GM12891 (cell line): ENCODE results near the gene RPL11.

Experiments
- POLR2A ChIP-seq: IDR thresholded peaks from 2 replicates; pipeline ENCODE4 v1.6.1; 2011; ENCODE audit warnings: low read depth, low read length, control low read depth
- POLR2AphosphoS5 ChIP-seq: IDR thresholded peaks from 2 replicates; pipeline ENCODE4 v1.6.1; 2011; ENCODE audit warnings: low read depth, low read length, control low read depth
- POU2F2 ChIP-seq: IDR thresholded peaks from 2 replicates; pipeline ENCODE4 v1.6.1; 2011; ENCODE audit warnings: low read depth, mild to moderate bottlenecking, control low read depth, low read length, moderate library complexity
- SPI1 ChIP-seq: IDR thresholded peaks from 2 replicates; pipeline ENCODE4 v1.6.1; 2011; ENCODE audit warnings: low read depth, low read length, control low read depth
- TAF1 ChIP-seq: IDR thresholded peaks from 2 replicates; pipeline ENCODE4 v1.6.1; 2011; ENCODE audit warnings: low read depth, low read length, control low read depth

- TF ChIP-seq TAF1 (no peak), POLR2AphosphoS5 (peak; percentile 26; the same call in 1 of the 2 replicates), POLR2A (0 out of 2 replicates have a peak, but pooled peaks have one; percentile 20), SPI1 (no peak), POU2F2 (no peak)
Observed at GRCh38 chr1:23699280-23700179, 7.9 kb downstream of the RPL11 start.
